H1 (cell line): ENCODE data around the gene CDK5RAP2. TPM values are rescaled to one million over a fixed set of nuclear protein-coding genes. Genes with fewer than 3 reads are reported as not detected.

Experiments
- CTCF ChIA-PET: fragments of 300-600 bp; sonication (Branson Sonifier 250); formaldehyde crosslinking; loops from one replicate; lab custom pipeline; 2021; ENCODE audit not compliant: partially characterized antibody; lab: Charles Lee
- POLR2A ChIA-PET: fragments of 300-600 bp; sonication (Branson Sonifier 250); formaldehyde crosslinking; loops from one replicate; lab custom pipeline; 2021; ENCODE audit warnings: inconsistent platforms; ENCODE audit not compliant: partially characterized antibody; lab: Charles Lee
- DNase-seq, 2 experiments: peaks; one replicate each; pipeline versions ENCODE4 v3.0.0 to v3.0.0-alpha.2; 2010 to 2022; ENCODE audit warnings: low spot score in 2 of 2, low read depth in 1 of 2, mixed read lengths in 1 of 2
- FAIRE-seq: peaks from 2 replicates; lab custom pipeline; 2011; peaks lifted over from hg19 to GRCh38; lab: Jason Lieb, UNC
- H2AFZ ChIP-seq: 2 replicates; pipeline ENCODE4 v1.8.1; 2012; ENCODE audit warnings: low read length, inconsistent platforms
- H2AK5ac ChIP-seq: 2 replicates; pipeline ENCODE4 v1.6.1; 2013; ENCODE audit warnings: low read depth, low read length
- H2BK120ac ChIP-seq: replicated peaks from 2 replicates; pipeline ENCODE3; 2013; ENCODE audit warnings: low read depth, low read length, inconsistent platforms
- H2BK12ac ChIP-seq: 2 replicates; pipeline ENCODE4 v1.6.1; 2013; ENCODE audit warnings: low read depth, low read length
- H2BK15ac ChIP-seq: 2 replicates; pipeline ENCODE4 v1.6.1; 2013; ENCODE audit warnings: low read length
- H2BK20ac ChIP-seq: 2 replicates; pipeline ENCODE4 v1.6.1; 2013; ENCODE audit warnings: low read length
- H2BK5ac ChIP-seq: 2 replicates; pipeline ENCODE4 v1.6.1; 2013; ENCODE audit warnings: low read depth, low read length
- H3K14ac ChIP-seq: 2 replicates; pipeline ENCODE4 v1.6.1; 2013; ENCODE audit warnings: inconsistent platforms; ENCODE audit not compliant: insufficient read length
- H3K18ac ChIP-seq: 2 replicates; pipeline ENCODE4 v1.6.1; 2013; ENCODE audit warnings: low read length; ENCODE audit errors: extremely low read depth
- H3K23ac ChIP-seq: 2 replicates; pipeline ENCODE4 v1.6.1; 2013; ENCODE audit warnings: inconsistent platforms; ENCODE audit not compliant: insufficient read length
- H3K23me2 ChIP-seq: 2 replicates; pipeline ENCODE4 v1.6.1; 2013; ENCODE audit warnings: low read depth, low read length
- H3K27ac ChIP-seq: 2 replicates; pipeline ENCODE4 v1.6.1; 2011; ENCODE audit warnings: low read depth, low read length, inconsistent platforms
- H3K27me3 ChIP-seq, 4 experiments: replicated peaks in 1 of 4; 1 replicate in 1 of 4; 2 replicates in 3 of 4; pipeline versions ENCODE4 v1.6.1 to v1.8.1; 2011 to 2013; ENCODE audit warnings: low read length in 3 of 4, mild to moderate bottlenecking in 3 of 4, inconsistent platforms in 2 of 4, mixed read lengths in 2 of 4, moderate library complexity in 1 of 4; ENCODE audit not compliant: control insufficient read depth in 3 of 4, insufficient read depth in 3 of 4; ENCODE audit errors: extremely low read depth in 1 of 4
- H3K36me3 ChIP-seq, 4 experiments: 2 replicates each; pipeline versions ENCODE4 v1.6.1 to v1.8.1; 2011 to 2013; ENCODE audit warnings: mild to moderate bottlenecking in 4 of 4, low read length in 3 of 4, moderate library complexity in 2 of 4, control low read depth in 1 of 4, inconsistent platforms in 1 of 4; ENCODE audit not compliant: insufficient read depth in 4 of 4, control insufficient read depth in 2 of 4
- H3K4ac ChIP-seq: replicated peaks from 2 replicates; pipeline ENCODE3; 2013; ENCODE audit warnings: low read length, low read depth, mixed read lengths, inconsistent platforms; ENCODE audit not compliant: insufficient read length
- H3K4me1 ChIP-seq, 4 experiments: replicated peaks in 1 of 4; 1 replicate in 1 of 4; 2 replicates in 3 of 4; pipeline versions ENCODE4 v1.6.1 to v1.8.1; 2011 to 2013; ENCODE audit warnings: low read length in 3 of 4, inconsistent platforms in 2 of 4, mixed read lengths in 1 of 4; ENCODE audit not compliant: insufficient read depth in 4 of 4, control insufficient read depth in 3 of 4
- H3K4me2 ChIP-seq, 2 experiments: 2 replicates each; pipeline versions ENCODE4 v1.6.1 to v1.8.1; 2011 to 2013; ENCODE audit warnings: low read depth in 2 of 2, low read length in 2 of 2, control low read depth in 1 of 2, inconsistent platforms in 1 of 2, mild to moderate bottlenecking in 1 of 2; ENCODE audit not compliant: insufficient read depth in 1 of 2
- H3K4me3 ChIP-seq, 4 experiments: fragments of 200-600, 300-600 bp in 1 of 4; sonication (generic), shearing (Covaris generic), sonication (Bioruptor Twin) in 1 of 4; 2 replicates each; pipeline versions ENCODE4 v1.5.1 to v1.8.1; 2011 to 2016; ENCODE audit warnings: low read length in 4 of 4, low read depth in 3 of 4, control low read depth in 2 of 4, inconsistent platforms in 2 of 4, mild to moderate bottlenecking in 2 of 4, mixed read lengths in 1 of 4, moderate library complexity in 1 of 4; ENCODE audit not compliant: insufficient read depth in 2 of 4; ENCODE audit errors: extremely low read depth in 1 of 4
- H3K56ac ChIP-seq: replicated peaks from 2 replicates; pipeline ENCODE3; 2013; ENCODE audit warnings: low read depth, mild to moderate bottlenecking, mixed read lengths, low read length, inconsistent platforms; ENCODE audit not compliant: insufficient read length
- H3K79me1 ChIP-seq: 2 replicates; pipeline ENCODE4 v1.6.1; 2013; ENCODE audit warnings: low read depth, low read length, control low read depth
- H3K79me2 ChIP-seq, 2 experiments: 2 replicates each; pipeline versions ENCODE4 v1.6.1 to v1.8.1; 2012 to 2013; ENCODE audit warnings: low read length in 2 of 2, mild to moderate bottlenecking in 2 of 2, inconsistent platforms in 1 of 2; ENCODE audit not compliant: insufficient read depth in 2 of 2, control insufficient read depth in 1 of 2
- H3K9ac ChIP-seq, 4 experiments: replicated peaks in 1 of 4; 1 replicate in 1 of 4; 2 replicates in 3 of 4; pipeline versions ENCODE4 v1.6.1 to v1.8.1; 2011 to 2013; ENCODE audit warnings: low read depth in 3 of 4, low read length in 3 of 4, control low read depth in 2 of 4, mild to moderate bottlenecking in 2 of 4, moderate library complexity in 2 of 4, inconsistent platforms in 1 of 4; ENCODE audit errors: extremely low read depth in 1 of 4
- H3K9me3 ChIP-seq, 2 experiments: 2 replicates each; pipeline versions ENCODE4 v1.6.1 to v1.8.1; 2012 to 2013; ENCODE audit warnings: mild to moderate bottlenecking in 2 of 2, moderate library complexity in 2 of 2, control low read depth in 1 of 2, inconsistent platforms in 1 of 2, low read depth in 1 of 2, low read length in 1 of 2, mixed read lengths in 1 of 2; ENCODE audit not compliant: insufficient read depth in 2 of 2
- H4K20me1 ChIP-seq, 2 experiments: replicated peaks in 1 of 2; 2 replicates each; pipeline versions ENCODE3 to v1.8.1; 2011 to 2013; ENCODE audit warnings: inconsistent platforms in 2 of 2, low read length in 2 of 2, mild to moderate bottlenecking in 1 of 2; ENCODE audit not compliant: insufficient read depth in 2 of 2, control insufficient read depth in 1 of 2
- H4K5ac ChIP-seq: 2 replicates; pipeline ENCODE4 v1.6.1; 2013; ENCODE audit warnings: low read length, low read depth, mixed read lengths, inconsistent platforms; ENCODE audit not compliant: insufficient read length
- H4K8ac ChIP-seq: 2 replicates; pipeline ENCODE4 v1.8.0; 2013; ENCODE audit warnings: mild to moderate bottlenecking, moderate library complexity, low read length, inconsistent platforms; ENCODE audit not compliant: insufficient read depth; ENCODE audit errors: extremely low read depth
- H4K91ac ChIP-seq: replicated peaks from 2 replicates; pipeline ENCODE3; 2013; ENCODE audit warnings: low read length, mixed read lengths, inconsistent platforms; ENCODE audit not compliant: insufficient read length
- WGBS, 2 experiments: shearing (Covaris generic) in 1 of 2; methylation state at CpG; one replicate each; pipeline versions ENCODE4 v1.1.6 to v1.1.7; 2013 to 2015; ENCODE audit warnings: low lambda C conversion rate in 2 of 2, mixed read lengths in 2 of 2, inconsistent platforms in 1 of 2, low coverage in 1 of 2, missing lambda C conversion rate in 1 of 2; ENCODE audit not compliant: insufficient replicate concordance in 2 of 2, insufficient coverage in 1 of 2, insufficient read length in 1 of 2; ENCODE audit errors: extremely low coverage in 1 of 2, missing lambda C conversion rate in 1 of 2; 5-methylcytosine and 5-hydroxymethylcytosine counted together
- polyA plus RNA-seq, 7 experiments: library from polyadenylated mRNA; depleted of rRNA in 3 of 7; stranded (reverse) in 5 of 7; unstranded in 2 of 7; fragments of >200 nt in 5 of 7; fragments of 200-250 nt in 2 of 7; gene quantifications; 1 replicate in 5 of 7; 2 replicates in 1 of 7; 4 replicates in 1 of 7; pipeline versions ENCODE4 v1.2.1 to v1.2.3, GENCODE V29; 2011 to 2013; ENCODE audit warnings: missing spikeins in 2 of 7, mixed read lengths in 2 of 7
- total RNA-seq: library from RNA; stranded (reverse); fragmentation: NEBNext Ultra II Directional; extraction: Animal tissue kit (Norgen Biotek cat#: 25700); gene quantifications from 2 replicates; pipeline ENCODE4 v1.2.1, GENCODE V29; 2021
- TF ChIP-seq, protein P1 (sequence below), 3 experiments: IDR thresholded peaks; 1 replicate in 2 of 3; 2 replicates in 1 of 3; pipeline versions ENCODE4 v1.5.1 to v1.6.1; 2011; ENCODE audit warnings: low read length in 3 of 3, mild to moderate bottlenecking in 3 of 3, inconsistent platforms in 2 of 3, low read depth in 1 of 3, moderate library complexity in 1 of 3; ENCODE audit not compliant: insufficient read depth in 1 of 3; ENCODE audit errors: control extremely low read depth in 1 of 3

Gene CDK5RAP2
- total and polyA plus RNA-seq, 2 of the 8 experiments (the other 6 are each of a cell fraction or from before 2014, with no cell fraction given): 19.8 to 49.4 TPM

DNA sequence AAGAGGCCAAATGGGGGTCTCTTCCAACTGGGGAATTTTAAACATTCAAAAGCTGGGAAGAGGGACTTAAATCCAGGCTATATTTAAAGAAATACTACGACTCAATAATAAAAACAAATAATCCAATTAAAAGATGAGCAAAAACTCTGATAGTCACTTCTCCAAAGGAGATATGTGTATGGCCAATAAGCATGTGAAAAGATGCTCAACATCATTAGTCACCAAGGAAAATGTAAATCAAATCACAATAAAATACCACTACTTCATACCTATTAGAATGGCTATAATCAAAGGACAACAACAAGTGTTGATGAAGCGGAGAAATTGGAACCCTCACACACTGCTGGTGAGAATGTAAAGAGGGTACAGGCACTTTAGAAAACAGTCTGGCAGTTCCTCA, 130.4 kb downstream of the CDK5RAP2 start:
- no peak overlapping the region for H3K4ac ChIP-seq
- no peak overlapping the region for H3K9ac ChIP-seq
- no peak overlapping the region for H3K4me3 ChIP-seq
- no peak overlapping the region for H2AFZ ChIP-seq
- no peak overlapping the region for H2AK5ac ChIP-seq
- TF ChIP-seq, protein P1, sequence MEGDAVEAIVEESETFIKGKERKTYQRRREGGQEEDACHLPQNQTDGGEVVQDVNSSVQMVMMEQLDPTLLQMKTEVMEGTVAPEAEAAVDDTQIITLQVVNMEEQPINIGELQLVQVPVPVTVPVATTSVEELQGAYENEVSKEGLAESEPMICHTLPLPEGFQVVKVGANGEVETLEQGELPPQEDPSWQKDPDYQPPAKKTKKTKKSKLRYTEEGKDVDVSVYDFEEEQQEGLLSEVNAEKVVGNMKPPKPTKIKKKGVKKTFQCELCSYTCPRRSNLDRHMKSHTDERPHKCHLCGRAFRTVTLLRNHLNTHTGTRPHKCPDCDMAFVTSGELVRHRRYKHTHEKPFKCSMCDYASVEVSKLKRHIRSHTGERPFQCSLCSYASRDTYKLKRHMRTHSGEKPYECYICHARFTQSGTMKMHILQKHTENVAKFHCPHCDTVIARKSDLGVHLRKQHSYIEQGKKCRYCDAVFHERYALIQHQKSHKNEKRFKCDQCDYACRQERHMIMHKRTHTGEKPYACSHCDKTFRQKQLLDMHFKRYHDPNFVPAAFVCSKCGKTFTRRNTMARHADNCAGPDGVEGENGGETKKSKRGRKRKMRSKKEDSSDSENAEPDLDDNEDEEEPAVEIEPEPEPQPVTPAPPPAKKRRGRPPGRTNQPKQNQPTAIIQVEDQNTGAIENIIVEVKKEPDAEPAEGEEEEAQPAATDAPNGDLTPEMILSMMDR (IDR thresholded peaks at IDR 0.05; ENCODE audit: control extremely low read depth in 1 of 3, insufficient read depth in 1 of 3, low read depth in 1 of 3, low read length in 3 of 3): no peak
- no peak overlapping the region for H4K5ac ChIP-seq
- DNase-seq: no peak
- H4K91ac ChIP-seq: no peak overlapping the region
- H4K8ac ChIP-seq: no peak overlapping the region
- H3K27ac ChIP-seq: no peak overlapping the region
- H2BK120ac ChIP-seq: no peak overlapping the region
- H3K36me3 ChIP-seq: peaks cover 2 to 22% (median 12%) of the 10 kb centered on the region in 4 experiments; a peak in 5 of 8 replicates
- FAIRE-seq: no peak
- H3K18ac ChIP-seq: no peak overlapping the region
- H3K23me2 ChIP-seq: peaks cover 4% of the 10 kb centered on the region; the same call in 1 of the 2 replicates
- H2BK5ac ChIP-seq: no peak overlapping the region
- no peaks in the 10 kb centered on the region; the same call in 1 of the 2 replicates for H3K79me1 ChIP-seq
- no peak overlapping the region for H2BK15ac ChIP-seq
- H3K23ac ChIP-seq: no peak overlapping the region
- no peak overlapping the region for H3K56ac ChIP-seq
- no peak overlapping the region for H2BK20ac ChIP-seq
- ChIA-PET CTCF (interaction anchor here (1.2 to 2.9 kb wide), 3 partner anchors 10 to 82 kb away, joined by 3 to 10 read pairs (median 6); no protein-coding TSS in a partner anchor), POLR2A (no interaction called here)
- H3K9me3 ChIP-seq: no peaks in the 10 kb centered on the region
- H3K79me2 ChIP-seq: no peaks in the 10 kb centered on the region; a peak in 1 of 4 replicates
- 81% methylated on average over 2 of the region's 2 CpGs; no CpG with 5 or more reads in 1 of the 2 experiments for WGBS, 2 experiments
- H2BK12ac ChIP-seq: no peak overlapping the region
- H3K14ac ChIP-seq: no peak overlapping the region
- no peaks in the 10 kb centered on the region for H3K4me1 ChIP-seq
- no peaks in the 10 kb centered on the region for H3K27me3 ChIP-seq
- peaks cover 0 to 3% of the 10 kb centered on the region in 2 experiments for H4K20me1 ChIP-seq
- H3K4me2 ChIP-seq: no peak overlapping the region
